Measurements from ENCODE around the gene RGP1. TPM values are rescaled to one million over a fixed set of nuclear protein-coding genes. Genes with fewer than 3 reads are reported as not detected.

RGP1 gene
- total RNA-seq, 1 experiment from 2014 or later = 27.1 TPM

DNA sequence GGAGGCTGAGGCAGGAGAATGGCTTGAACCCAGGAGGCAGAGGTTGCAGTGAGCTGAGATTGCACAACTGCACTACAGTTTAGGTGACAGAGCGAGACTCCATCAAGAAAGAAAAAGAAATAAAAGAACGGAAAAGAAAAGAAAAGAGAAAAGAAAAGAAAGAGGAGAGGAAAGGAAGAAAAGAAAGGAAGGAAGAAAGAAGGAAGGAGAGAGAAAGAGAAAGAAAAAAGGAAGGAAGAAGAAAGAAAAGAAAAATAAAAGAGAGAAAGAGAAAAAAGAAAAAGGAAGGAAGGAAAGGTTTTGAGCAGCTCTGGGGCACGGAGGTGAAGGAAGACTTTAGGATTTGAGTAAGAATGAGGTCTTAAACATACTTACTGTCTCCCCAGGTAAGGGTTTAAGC lies 35.5 kb upstream of the RGP1 start:
- intact Hi-C loops (cut with micrococcal nuclease; ENCODE audit: unreplicated experiment) = no loop called here
- peaks cover 61% of the 10 kb centered on the region for H3K36me3 Mint-ChIP-seq (ENCODE audit: insufficient read depth, unreplicated experiment)
- H3K4me1 ChIP-seq = no peaks in the 10 kb centered on the region
- no peak overlapping the region for H3K4me3 Mint-ChIP-seq (ENCODE audit: unreplicated experiment)
- H3K27ac Mint-ChIP-seq (ENCODE audit: unreplicated experiment) = no peak overlapping the region
- H3K4me1 Mint-ChIP-seq (ENCODE audit: low read depth, unreplicated experiment) = no peaks in the 10 kb centered on the region
- no peaks in the 10 kb centered on the region for H3K9me3 Mint-ChIP-seq (ENCODE audit: unreplicated experiment)
- no peaks in the 10 kb centered on the region for H3K9me3 ChIP-seq
- BruUV-seq (replicated peaks) = no TSS peak
- CTCF ChIA-PET = interaction anchor here (1.0 kb wide), 1 partner anchor 14 kb away, joined by 4 read pairs; no protein-coding TSS in a partner anchor
- DNase-seq = no peak
- TF ChIP-seq, protein P1, sequence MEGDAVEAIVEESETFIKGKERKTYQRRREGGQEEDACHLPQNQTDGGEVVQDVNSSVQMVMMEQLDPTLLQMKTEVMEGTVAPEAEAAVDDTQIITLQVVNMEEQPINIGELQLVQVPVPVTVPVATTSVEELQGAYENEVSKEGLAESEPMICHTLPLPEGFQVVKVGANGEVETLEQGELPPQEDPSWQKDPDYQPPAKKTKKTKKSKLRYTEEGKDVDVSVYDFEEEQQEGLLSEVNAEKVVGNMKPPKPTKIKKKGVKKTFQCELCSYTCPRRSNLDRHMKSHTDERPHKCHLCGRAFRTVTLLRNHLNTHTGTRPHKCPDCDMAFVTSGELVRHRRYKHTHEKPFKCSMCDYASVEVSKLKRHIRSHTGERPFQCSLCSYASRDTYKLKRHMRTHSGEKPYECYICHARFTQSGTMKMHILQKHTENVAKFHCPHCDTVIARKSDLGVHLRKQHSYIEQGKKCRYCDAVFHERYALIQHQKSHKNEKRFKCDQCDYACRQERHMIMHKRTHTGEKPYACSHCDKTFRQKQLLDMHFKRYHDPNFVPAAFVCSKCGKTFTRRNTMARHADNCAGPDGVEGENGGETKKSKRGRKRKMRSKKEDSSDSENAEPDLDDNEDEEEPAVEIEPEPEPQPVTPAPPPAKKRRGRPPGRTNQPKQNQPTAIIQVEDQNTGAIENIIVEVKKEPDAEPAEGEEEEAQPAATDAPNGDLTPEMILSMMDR (IDR thresholded peaks at IDR 0.05; ENCODE audit: insufficient read depth in 1 of 2, low read depth in 1 of 2, low read length in 1 of 2, severe bottlenecking in 1 of 2, unreplicated experiment in 1 of 2) = no peak
- peaks cover 6% of the 10 kb centered on the region for H3K36me3 ChIP-seq (ENCODE audit: control insufficient read depth, insufficient read depth, low read length)
- no peaks in the 10 kb centered on the region for H3K27me3 Mint-ChIP-seq (ENCODE audit: insufficient read depth, unreplicated experiment)
- no peak overlapping the region for H3K4me3 ChIP-seq (ENCODE audit: low read depth, low read length)
- no peaks in the 10 kb centered on the region for H3K27me3 ChIP-seq (replicated peaks; ENCODE audit: control insufficient read depth, insufficient read depth, low read length)
- POLR2A ChIA-PET = no interaction called here

DNA sequence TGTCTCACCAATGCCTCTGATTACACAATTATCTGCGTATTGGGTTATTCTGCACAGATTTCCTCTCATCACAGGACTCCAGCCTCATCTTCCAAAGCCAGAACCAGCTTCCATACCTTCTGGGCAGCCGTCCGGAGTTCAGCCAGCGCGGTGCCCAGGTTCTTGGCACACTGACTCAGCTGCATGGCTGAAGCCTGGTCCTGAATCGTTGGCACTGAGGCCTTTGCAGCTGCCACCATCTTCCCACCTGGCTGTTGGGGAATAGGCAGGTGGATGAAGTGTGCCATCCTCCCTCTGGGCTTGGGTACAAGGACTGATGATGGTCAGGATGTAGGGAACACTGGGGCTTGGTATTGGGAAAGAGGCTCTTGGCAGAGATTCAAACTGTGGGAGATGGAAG lies 35.0 kb upstream of the RGP1 start:
- H3K36me3 Mint-ChIP-seq (ENCODE audit: insufficient read depth, unreplicated experiment) = peaks cover 60% of the 10 kb centered on the region
- no peaks in the 10 kb centered on the region for H3K4me1 Mint-ChIP-seq (ENCODE audit: low read depth, unreplicated experiment)
- no peaks in the 10 kb centered on the region for H3K27me3 Mint-ChIP-seq (ENCODE audit: insufficient read depth, unreplicated experiment)
- no peaks in the 10 kb centered on the region for H3K4me1 ChIP-seq
- H3K27ac Mint-ChIP-seq (ENCODE audit: unreplicated experiment) = no peak overlapping the region
- H3K27me3 ChIP-seq (replicated peaks; ENCODE audit: control insufficient read depth, insufficient read depth, low read length) = no peaks in the 10 kb centered on the region
- ChIA-PET POLR2A (no interaction called here), CTCF (interaction anchor here (0.5 to 1.0 kb wide), 2 partner anchors 13 to 175 kb away, joined by 3 to 5 read pairs; no protein-coding TSS in a partner anchor)
- no peak overlapping the region for H3K4me3 Mint-ChIP-seq (ENCODE audit: unreplicated experiment)
- no peak for DNase-seq
- H3K36me3 ChIP-seq (ENCODE audit: control insufficient read depth, insufficient read depth, low read length) = peaks cover 8% of the 10 kb centered on the region
- TF ChIP-seq, protein P1 (IDR thresholded peaks at IDR 0.05; ENCODE audit: insufficient read depth in 1 of 2, low read depth in 1 of 2, low read length in 1 of 2, severe bottlenecking in 1 of 2, unreplicated experiment in 1 of 2) = no peak
- no peaks in the 10 kb centered on the region for H3K9me3 Mint-ChIP-seq (ENCODE audit: unreplicated experiment)
- BruUV-seq (replicated peaks) = no TSS peak
- H3K4me3 ChIP-seq (ENCODE audit: low read depth, low read length) = no peak overlapping the region
- no peaks in the 10 kb centered on the region for H3K9me3 ChIP-seq
- intact Hi-C loops (cut with micrococcal nuclease; ENCODE audit: unreplicated experiment) = no loop called here

DNA sequence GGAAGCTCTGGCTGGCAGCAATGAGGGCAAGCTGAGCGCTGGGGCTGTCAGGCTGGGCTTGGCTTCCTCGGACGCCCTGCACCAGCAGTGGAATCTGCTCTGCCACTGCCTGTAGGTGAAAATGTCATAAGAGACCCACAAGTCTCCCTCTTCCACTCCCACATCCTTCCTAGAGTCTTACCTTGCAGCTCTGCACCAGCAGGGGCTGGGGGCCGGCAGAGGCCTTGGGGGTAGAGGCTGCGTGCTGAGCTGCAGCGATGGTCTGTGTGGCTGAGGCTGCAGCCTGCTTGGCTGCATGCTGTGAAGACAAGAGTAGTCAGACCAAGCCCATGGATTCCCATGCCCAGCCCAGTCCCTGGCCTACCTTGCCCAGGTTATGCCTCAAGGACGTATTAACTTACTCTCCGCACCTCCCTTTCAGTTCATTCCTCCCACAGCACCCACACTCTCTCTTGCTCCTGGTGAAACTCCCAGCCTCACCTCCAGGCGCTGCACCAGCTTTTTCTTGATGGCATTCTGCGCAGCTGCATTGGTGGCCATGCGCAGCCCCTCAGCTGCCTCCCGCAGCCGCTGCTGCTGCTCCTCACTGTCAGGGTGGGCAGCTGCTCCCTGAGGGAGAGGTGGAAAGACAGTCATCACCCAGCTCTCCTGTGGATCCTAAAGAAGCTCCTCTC lies 34.4 kb upstream of the RGP1 start:
- Mint-ChIP-seq H3K4me3 (ENCODE audit: unreplicated experiment) (no peak overlapping the region), H3K4me1 (ENCODE audit: low read depth, unreplicated experiment) (no peaks in the 10 kb centered on the region), H3K9me3 (ENCODE audit: unreplicated experiment) (no peaks in the 10 kb centered on the region), H3K36me3 (ENCODE audit: insufficient read depth, unreplicated experiment) (peaks cover 60% of the 10 kb centered on the region), H3K27me3 (ENCODE audit: insufficient read depth, unreplicated experiment) (no peaks in the 10 kb centered on the region), H3K27ac (ENCODE audit: unreplicated experiment) (no peak overlapping the region)
- intact Hi-C loops (cut with micrococcal nuclease; ENCODE audit: unreplicated experiment) = no loop called here
- H3K27me3 ChIP-seq (replicated peaks; ENCODE audit: control insufficient read depth, insufficient read depth, low read length) = no peaks in the 10 kb centered on the region
- H3K9me3 ChIP-seq = no peaks in the 10 kb centered on the region
- CTCF ChIA-PET = interaction anchor here (1.0 kb wide), 1 partner anchor 13 kb away, joined by 3 read pairs; no protein-coding TSS in a partner anchor
- DNase-seq = no peak
- no peak overlapping the region for H3K4me3 ChIP-seq (ENCODE audit: low read depth, low read length)
- no peaks in the 10 kb centered on the region for H3K4me1 ChIP-seq
- no TSS peak for BruUV-seq (replicated peaks)
- H3K36me3 ChIP-seq (ENCODE audit: control insufficient read depth, insufficient read depth, low read length) = peaks cover 10% of the 10 kb centered on the region
- TF ChIP-seq, protein P1 (IDR thresholded peaks at IDR 0.05; ENCODE audit: insufficient read depth in 1 of 2, low read depth in 1 of 2, low read length in 1 of 2, severe bottlenecking in 1 of 2, unreplicated experiment in 1 of 2) = no peak
- POLR2A ChIA-PET = no interaction called here

Data from Caco-2 (cell line).